SK-N-MC (cell line): ENCODE measurements around the gene CDC6.

Source experiments
- EZH2 ChIP-seq: fragments of 200-600 bp; sonication (generic); IDR thresholded peaks from one replicate; pipeline ENCODE4 v1.6.1; 2017; ENCODE audit warnings: antibody characterized with exemption
- FOXP2 ChIP-seq: optimal IDR thresholded peaks from 2 replicates; pipeline ENCODE3; 2011; ENCODE audit warnings: mild to moderate bottlenecking, moderate library complexity; ENCODE audit not compliant: insufficient read depth; ENCODE audit errors: extremely low read length, control extremely low read depth
- POLR2AphosphoS5 ChIP-seq: IDR thresholded peaks from 2 replicates; pipeline ENCODE4 v1.6.1; 2012; ENCODE audit warnings: mild to moderate bottlenecking, low read depth, low read length, borderline replicate concordance

DNA sequence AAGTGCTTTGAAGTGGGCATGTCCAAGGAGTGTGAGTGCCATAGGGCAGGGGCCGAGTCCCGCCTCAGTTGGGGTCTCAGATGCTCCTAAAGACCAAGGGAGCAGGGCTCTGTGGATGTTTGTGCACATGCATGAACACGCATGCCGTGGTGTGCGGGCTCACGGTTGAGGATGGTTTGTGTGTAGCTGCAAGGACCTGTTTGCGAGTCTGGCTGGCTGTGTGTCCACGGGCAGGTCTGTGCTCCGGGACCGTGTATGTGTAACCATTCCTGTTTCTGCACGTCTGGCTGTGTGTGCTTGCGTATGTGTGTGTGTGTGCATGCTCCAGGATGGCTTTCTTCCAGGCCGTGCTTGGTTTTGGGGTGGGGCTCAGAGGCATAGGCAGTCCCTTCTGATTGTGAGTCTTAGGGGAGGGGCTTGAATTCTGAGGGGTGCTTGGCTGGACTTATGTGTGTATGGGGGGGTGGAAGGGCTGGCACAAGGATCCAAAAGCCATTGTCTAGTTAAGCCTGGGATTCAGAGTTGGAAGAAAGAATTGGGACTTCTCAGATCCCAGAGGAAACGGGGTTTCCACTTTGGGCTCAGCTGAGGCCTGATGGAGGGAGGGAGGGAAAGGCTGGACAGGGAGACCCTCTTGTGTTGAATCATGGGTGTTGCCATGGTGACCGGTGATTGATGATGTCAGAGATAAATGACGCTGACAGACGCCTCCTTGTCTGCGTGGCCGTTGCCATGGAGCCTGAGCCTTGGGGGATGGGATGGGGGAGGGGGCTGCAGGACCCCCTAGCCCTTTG lies 62.4 kb downstream of the CDC6 start:
- TF ChIP-seq POLR2AphosphoS5 (no peak), FOXP2 (no peak), EZH2 (no peak)
